Fibroblast of mammary gland (primary cell): ENCODE results near the gene MFSD6L.

Source experiments
- DNase-seq: peaks from one replicate; pipeline ENCODE4 v3.0.0-alpha.2; 2010; ENCODE audit warnings: low read depth
- H3K4me3 ChIP-seq: 2 replicates; pipeline ENCODE4 v1.5.1; 2011; ENCODE audit warnings: low read depth, mild to moderate bottlenecking, low read length, moderate library complexity; ENCODE audit not compliant: control insufficient read depth
- CTCF ChIP-seq: conservative IDR thresholded peaks from 2 replicates; pipeline ENCODE4 v1.5.1; 2011; ENCODE audit warnings: low read depth, low read length, inconsistent platforms; ENCODE audit not compliant: control insufficient read depth, insufficient read depth

Gene MFSD6L, protein sequence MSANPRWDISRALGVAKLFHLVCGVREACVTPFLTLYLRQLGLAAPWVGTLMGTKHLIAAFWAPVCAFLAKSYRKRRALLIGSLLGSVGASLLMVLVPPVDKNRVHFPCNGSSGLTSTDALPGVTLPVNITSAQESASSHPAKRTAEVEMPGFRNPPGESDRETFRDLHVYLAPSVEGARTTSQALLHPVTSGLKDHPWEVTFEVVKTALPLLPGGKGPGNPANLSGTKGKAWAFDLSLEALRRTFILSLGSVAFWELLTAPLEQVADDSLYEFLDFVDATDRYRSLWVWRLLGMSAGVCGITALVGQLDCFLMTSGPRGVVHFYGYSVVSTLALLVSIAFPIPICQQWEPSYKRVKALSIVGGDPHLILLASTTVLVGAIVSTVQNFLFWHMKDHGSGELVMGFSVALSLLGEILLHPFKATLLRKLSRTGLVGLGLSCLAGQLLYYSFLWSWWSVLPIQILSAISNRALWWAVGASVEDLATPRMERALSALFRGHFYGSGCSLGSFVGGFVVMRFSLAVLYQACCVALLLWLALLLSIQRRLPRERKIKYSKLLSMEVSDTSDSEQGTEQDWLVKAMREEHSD

DNA sequence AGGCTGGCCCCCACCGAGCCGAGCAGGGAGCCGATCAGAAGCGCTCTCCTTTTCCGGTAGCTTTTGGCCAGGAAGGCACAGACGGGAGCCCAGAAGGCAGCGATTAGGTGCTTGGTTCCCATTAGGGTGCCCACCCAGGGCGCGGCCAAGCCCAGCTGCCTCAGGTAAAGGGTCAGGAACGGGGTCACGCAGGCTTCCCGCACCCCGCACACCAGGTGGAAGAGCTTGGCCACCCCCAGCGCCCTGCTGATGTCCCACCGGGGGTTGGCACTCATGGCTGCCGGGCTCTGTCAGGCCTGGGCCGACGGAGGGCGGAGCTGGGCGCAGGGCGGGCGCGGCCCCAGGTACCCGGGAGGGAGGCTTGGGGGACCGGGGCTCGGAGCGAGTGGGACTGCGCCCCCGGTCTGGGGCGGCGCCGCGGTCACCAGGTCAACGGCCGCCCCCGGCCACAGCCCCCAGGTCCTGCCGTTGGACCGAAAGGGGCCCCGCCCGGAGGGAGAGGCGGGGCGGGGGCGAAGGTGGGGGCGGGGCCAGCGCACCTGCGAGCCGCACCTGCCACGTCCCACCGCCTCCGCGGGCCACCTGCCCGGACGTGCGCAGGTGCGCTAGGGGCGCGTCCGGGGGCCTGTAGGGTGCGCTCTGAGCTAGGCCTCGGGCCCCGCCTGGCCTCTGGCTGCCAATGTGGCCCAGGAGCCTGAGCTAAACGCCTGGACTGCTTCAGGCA is at the start of gene MFSD6L:
MFSD6L (minus strand) TSS at position 520 of the 724 bp plus-strand sequence; CDS start at position 275, 245 bp downstream.
- no peak for TF ChIP-seq CTCF
- H3K4me3 ChIP-seq: no peak within 1 kb of the TSS
- DNase-seq: no peak

GRCh38 chr17:8847891-8848290 is 48.7 kb upstream of the MFSD6L start:
- H3K4me3 ChIP-seq: no peak overlapping the region
- no peak for TF ChIP-seq CTCF
- DNase-seq: no peak

GRCh38 chr17:8846768-8847211 is 47.6 kb upstream of the MFSD6L start:
- TF ChIP-seq CTCF: no peak
- DNase-seq: peak; percentile 65
- no peak overlapping the region for H3K4me3 ChIP-seq

DNA sequence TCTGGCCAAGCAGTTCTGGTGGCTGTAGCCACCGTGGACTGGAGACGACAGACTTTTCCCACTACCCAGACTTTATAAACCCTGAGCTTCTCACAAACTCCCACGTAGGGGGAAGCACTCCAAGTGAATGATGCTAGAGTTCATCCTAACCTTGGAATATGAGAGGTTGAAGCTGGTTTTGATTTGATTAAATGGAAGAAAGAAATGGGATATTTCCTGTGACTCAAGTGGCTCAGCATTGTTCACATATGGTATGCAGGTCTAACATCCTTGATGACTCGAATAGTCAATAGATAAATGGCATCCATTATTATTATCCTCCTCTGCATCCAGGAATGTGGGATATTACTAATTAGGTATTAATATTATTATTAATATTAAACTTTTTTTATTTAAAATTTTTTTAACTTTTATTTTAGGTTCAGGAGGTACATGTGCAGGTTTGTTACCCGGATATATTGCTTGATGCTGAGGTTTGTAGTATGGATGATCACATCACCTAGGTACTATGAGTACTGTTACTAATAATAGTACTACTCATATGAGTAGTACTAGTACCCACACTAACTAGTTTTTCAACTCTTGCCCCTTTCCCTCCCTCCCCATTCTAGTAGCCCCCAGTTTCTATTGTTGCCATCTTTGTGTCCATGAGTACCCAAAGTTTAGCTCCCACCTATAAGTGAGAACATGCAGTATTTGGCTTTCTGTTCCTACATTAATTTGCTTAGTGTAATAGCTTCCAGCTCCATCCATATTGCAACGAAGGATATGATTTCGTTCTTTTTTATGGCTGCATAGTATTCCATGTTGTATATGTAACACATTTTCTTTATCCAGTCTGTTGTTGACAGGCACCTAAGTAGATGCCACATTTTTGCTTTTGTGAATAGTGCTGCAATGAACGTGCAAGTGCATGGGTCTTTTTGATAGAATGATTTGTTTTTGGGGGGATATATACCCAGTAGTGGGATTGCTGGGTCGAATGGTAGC is 45.4 kb upstream of the MFSD6L start:
- peak; percentile 56 for DNase-seq
- no peak overlapping the region for H3K4me3 ChIP-seq
- TF ChIP-seq CTCF: no peak

- no peak overlapping the region for H3K4me3 ChIP-seq
- TF ChIP-seq CTCF: no peak
- DNase-seq: peak; percentile 9
Observed at GRCh38 chr17:8843344-8843743, 44.2 kb upstream of the MFSD6L start.

GRCh38 chr17:8841844-8842243 is 42.7 kb upstream of the MFSD6L start:
- no peak overlapping the region for H3K4me3 ChIP-seq
- DNase-seq: no peak

More at GRCh38 chr17:8841844-8842243, 42.7 kb upstream of the MFSD6L start:
- no peak for TF ChIP-seq CTCF
